GM21576 (cell line): ENCODE results near the gene GPR162.
"Not testable (repeated sequence)": the region's sequence is repeated elsewhere in the genome, so short reads cannot be mapped to it uniquely, and the experiment has no call there.

Experiments
- ATAC-seq: cut with Tn5 transposase; IDR thresholded peaks from one replicate; pipeline ENCODE4 v1.9.1; 2021; ENCODE audit warnings: mild to moderate bottlenecking, moderate library complexity; ENCODE audit not compliant: unreplicated experiment

GPR162 gene

GRCh38 chr12:6872073-6873048 is 50.7 kb downstream of the GPR162 start:
- ATAC-seq = no peak

- ATAC-seq = peak; percentile 62
These were observed 51.7 kb downstream of the GPR162 start, which contains the start of gene SPSB2 for GRCh38 chr12:6873094-6874014. SPSB2 (minus strand) TSS chr12:6873303; CDS start chr12:6872901, 402 bp downstream.

- ATAC-seq = not testable (repeated sequence)
These were observed 52.4 kb downstream of the GPR162 start for GRCh38 chr12:6874015-6874368.
